ENCODE results near the gene TSFM. TPM values are rescaled to one million over a fixed set of nuclear protein-coding genes. Genes with fewer than 3 reads are reported as not detected.

The TSFM gene
- 17.9 TPM for total RNA-seq

- H3K4me1 ChIP-seq, result peaks cover 21% of the 10 kb centered on the region
- intact Hi-C loops (cut with DNase I), result loop anchor here (2.0 kb wide), 1 partner anchor 58 kb away; no protein-coding TSS in a partner anchor
- no peaks in the 10 kb centered on the region for H3K9me3 ChIP-seq
- H3K4me3 ChIP-seq, result peak within 1 kb of the TSS; percentile 83 to 87
- peak within 1 kb of the TSS; percentile 67 for H3K27ac ChIP-seq
- no peak for DNase-seq (ENCODE audit: extremely low spot score in 2 of 2)
- peak; percentile 93 to 97 (median 96) for TF ChIP-seq CTCF (IDR thresholded peaks at IDR 0.05)
- TF ChIP-seq POLR2A (IDR thresholded peaks at IDR 0.05), result peak in 1 of 2 donors; percentile 39
- TF ChIP-seq POLR2AphosphoS5 (IDR thresholded peaks at IDR 0.05; ENCODE audit: insufficient read depth in 1 of 2, low read depth in 1 of 2), result peak; percentile 89 to 98
- H3K27me3 ChIP-seq, result no peaks in the 10 kb centered on the region
- H3K36me3 ChIP-seq, result peaks cover 0 to 23% of the 10 kb centered on the region in 2 donors
Measured at GRCh38 chr12:57782608-57783465, at the start of gene TSFM. Gene TSFM (plus strand): TSS chr12:57782787. CDS start chr12:57782802, 15 bp downstream.

- TF ChIP-seq CTCF (IDR thresholded peaks at IDR 0.05) (no peak), POLR2A (IDR thresholded peaks at IDR 0.05) (no peak), POLR2AphosphoS5 (IDR thresholded peaks at IDR 0.05; ENCODE audit: insufficient read depth in 1 of 2, low read depth in 1 of 2) (no peak)
- intact Hi-C loops (cut with DNase I), result no loop called here
- no peaks in the 10 kb centered on the region for H3K9me3 ChIP-seq
- no peak overlapping the region for H3K27ac ChIP-seq
- no peak overlapping the region for H3K4me3 ChIP-seq
- DNase-seq (ENCODE audit: extremely low spot score in 2 of 2), result no peak
- H3K4me1 ChIP-seq, result peaks cover 34% of the 10 kb centered on the region
- H3K36me3 ChIP-seq, result no peaks in the 10 kb centered on the region
- peaks cover 6% of the 10 kb centered on the region for H3K27me3 ChIP-seq
Measured at GRCh38 chr12:57733928-57734327, 48.7 kb upstream of the TSFM start.

GRCh38 chr12:57734591-57734990, 48.0 kb upstream of the TSFM start:
- no peak overlapping the region for H3K27ac ChIP-seq
- H3K9me3 ChIP-seq, result no peaks in the 10 kb centered on the region
- H3K4me1 ChIP-seq, result peaks cover 36% of the 10 kb centered on the region
- H3K27me3 ChIP-seq, result peaks cover 6% of the 10 kb centered on the region
- no peak overlapping the region for H3K4me3 ChIP-seq
- no peak for TF ChIP-seq POLR2AphosphoS5 (IDR thresholded peaks at IDR 0.05; ENCODE audit: insufficient read depth in 1 of 2, low read depth in 1 of 2)
- TF ChIP-seq CTCF (IDR thresholded peaks at IDR 0.05), result no peak
- TF ChIP-seq POLR2A (IDR thresholded peaks at IDR 0.05), result no peak
- H3K36me3 ChIP-seq, result no peaks in the 10 kb centered on the region
- intact Hi-C loops (cut with DNase I), result no loop called here
- DNase-seq (ENCODE audit: extremely low spot score in 2 of 2), result no peak

GRCh38 chr12:57735198-57735855, 47.3 kb upstream of the TSFM start:
- Histone ChIP-seq H3K27ac (no peak overlapping the region), H3K4me3 (no peak overlapping the region), H3K27me3 (peaks cover 6% of the 10 kb centered on the region), H3K4me1 (peaks cover 36% of the 10 kb centered on the region), H3K9me3 (no peaks in the 10 kb centered on the region), H3K36me3 (no peaks in the 10 kb centered on the region)
- no peak for DNase-seq (ENCODE audit: extremely low spot score in 2 of 2)
- TF ChIP-seq CTCF (IDR thresholded peaks at IDR 0.05) (no peak), POLR2A (IDR thresholded peaks at IDR 0.05) (no peak), POLR2AphosphoS5 (IDR thresholded peaks at IDR 0.05; ENCODE audit: insufficient read depth in 1 of 2, low read depth in 1 of 2) (no peak)
- intact Hi-C loops (cut with DNase I), result no loop called here

Data from vagina (tissue), 2 donors.